Mesenchymal stem cell (in vitro differentiated cells and primary cell): ENCODE measurements around the gene CACNB1.

ENCODE experiments used
- DNase-seq: peaks from one replicate; pipeline ENCODE4 v3.0.0-alpha.2; 2013
- H2AFZ ChIP-seq: one replicate; pipeline ENCODE4 v1.6.1; 2013; ENCODE audit warnings: low read depth, mild to moderate bottlenecking, control low read depth, inconsistent platforms, low read length, moderate library complexity
- H2AK5ac ChIP-seq: 2 replicates; pipeline ENCODE4 v1.6.1; 2013; ENCODE audit warnings: low read length, moderate library complexity, mild to moderate bottlenecking, inconsistent platforms; ENCODE audit not compliant: severe bottlenecking
- H2BK120ac ChIP-seq: one replicate; pipeline ENCODE4 v1.6.1; 2013; ENCODE audit warnings: low read depth, mild to moderate bottlenecking, inconsistent platforms, low read length, moderate library complexity
- H2BK12ac ChIP-seq, 2 experiments: one replicate each; pipeline ENCODE4 v1.6.1; 2013; ENCODE audit warnings: inconsistent platforms in 2 of 2, low read length in 2 of 2, mild to moderate bottlenecking in 2 of 2, moderate library complexity in 2 of 2, control low read depth in 1 of 2
- H2BK15ac ChIP-seq: one replicate; pipeline ENCODE4 v1.6.1; 2013; ENCODE audit warnings: mild to moderate bottlenecking, low read depth, inconsistent platforms; ENCODE audit not compliant: poor library complexity, severe bottlenecking
- H2BK5ac ChIP-seq: 2 replicates; pipeline ENCODE4 v1.6.1; 2013; ENCODE audit warnings: low read depth, mild to moderate bottlenecking, low read length, control low read depth, inconsistent platforms; ENCODE audit not compliant: poor library complexity, severe bottlenecking
- H3K14ac ChIP-seq, 2 experiments: one replicate each; pipeline ENCODE4 v1.6.1; 2013; ENCODE audit warnings: inconsistent platforms in 2 of 2, low read length in 2 of 2, control low read depth in 1 of 2, mild to moderate bottlenecking in 1 of 2, moderate library complexity in 1 of 2
- H3K18ac ChIP-seq, 2 experiments: one replicate each; pipeline ENCODE4 v1.6.1; 2013; ENCODE audit warnings: inconsistent platforms in 2 of 2, low read length in 2 of 2, control low read depth in 1 of 2, low read depth in 1 of 2, mild to moderate bottlenecking in 1 of 2
- H3K23ac ChIP-seq, 2 experiments: one replicate each; pipeline ENCODE4 v1.6.1; 2013; ENCODE audit warnings: inconsistent platforms in 2 of 2, low read length in 2 of 2, mild to moderate bottlenecking in 2 of 2, moderate library complexity in 2 of 2, control low read depth in 1 of 2
- H3K27ac ChIP-seq: 2 replicates; pipeline ENCODE4 v1.5.1; 2013; ENCODE audit warnings: mild to moderate bottlenecking, moderate library complexity, low read length, control low read depth, inconsistent platforms; ENCODE audit not compliant: poor library complexity, severe bottlenecking
- H3K27me3 ChIP-seq, 2 experiments: 2 replicates each; pipeline versions ENCODE4 v1.6.1 to v1.7.0; 2013; ENCODE audit warnings: low read length in 2 of 2, mild to moderate bottlenecking in 2 of 2, moderate library complexity in 2 of 2, control low read depth in 1 of 2, inconsistent platforms in 1 of 2; ENCODE audit not compliant: control insufficient read depth in 1 of 2, insufficient read depth in 1 of 2
- H3K36me3 ChIP-seq, 2 experiments: 2 replicates each; pipeline versions ENCODE4 v1.6.1 to v1.7.0; 2013; ENCODE audit warnings: low read length in 2 of 2, control low read depth in 1 of 2, inconsistent platforms in 1 of 2, low read depth in 1 of 2, mild to moderate bottlenecking in 1 of 2; ENCODE audit not compliant: insufficient read depth in 2 of 2, control insufficient read depth in 1 of 2
- H3K4ac ChIP-seq, 2 experiments: one replicate each; pipeline ENCODE4 v1.6.1; 2013; ENCODE audit warnings: inconsistent platforms in 2 of 2, low read length in 2 of 2, mild to moderate bottlenecking in 2 of 2, moderate library complexity in 2 of 2, control low read depth in 1 of 2, low read depth in 1 of 2
- H3K4me1 ChIP-seq: 2 replicates; pipeline ENCODE4 v1.6.1; 2013; ENCODE audit warnings: low read depth, low read length, control low read depth; ENCODE audit not compliant: control insufficient read depth, insufficient read depth
- H3K4me2 ChIP-seq: 2 replicates; pipeline ENCODE4 v1.6.1; 2013; ENCODE audit warnings: low read length, mild to moderate bottlenecking, inconsistent platforms; ENCODE audit not compliant: poor library complexity, severe bottlenecking
- H3K4me3 ChIP-seq, 2 experiments: 2 replicates each; pipeline versions ENCODE4 v1.5.1 to v1.7.0; 2013; ENCODE audit warnings: low read length in 2 of 2, mild to moderate bottlenecking in 2 of 2, control low read depth in 1 of 2, low read depth in 1 of 2; ENCODE audit not compliant: insufficient read depth in 1 of 2
- H3K79me1 ChIP-seq: replicated peaks from 2 replicates; pipeline ENCODE4 v1.6.1; 2013; ENCODE audit warnings: mild to moderate bottlenecking, control low read depth, low read length, inconsistent platforms; ENCODE audit not compliant: poor library complexity, severe bottlenecking
- H3K9ac ChIP-seq: 2 replicates; pipeline ENCODE4 v1.7.0; 2013; ENCODE audit warnings: mild to moderate bottlenecking, low read length, moderate library complexity
- H3K9me3 ChIP-seq: 2 replicates; pipeline ENCODE4 v1.7.0; 2013; ENCODE audit warnings: mild to moderate bottlenecking, low read length; ENCODE audit not compliant: control insufficient read depth
- H4K8ac ChIP-seq: one replicate; pipeline ENCODE4 v1.6.1; 2013; ENCODE audit warnings: inconsistent platforms, mild to moderate bottlenecking, low read length, moderate library complexity
- H4K91ac ChIP-seq: one replicate; pipeline ENCODE4 v1.6.1; 2013; ENCODE audit warnings: mild to moderate bottlenecking, low read length, inconsistent platforms
- WGBS: methylation state at CpG from one replicate; pipeline ENCODE4 v1.1.7; 2013; ENCODE audit warnings: mixed read lengths; 5-methylcytosine and 5-hydroxymethylcytosine counted together

CACNB1 gene

GRCh38 chr17:39165178-39165840 lies 32.2 kb downstream of the CACNB1 start:
- Histone ChIP-seq H2BK120ac (no peak overlapping the region), H2BK5ac (no peak overlapping the region), H3K18ac (peak overlapping the region in 1 of 2 experiments; percentile 49), H2BK15ac (no peak overlapping the region), H4K91ac (no peak overlapping the region), H3K27me3 (peaks cover 33 to 44% of the 10 kb centered on the region in 2 experiments), H2AK5ac (no peak overlapping the region), H4K8ac (peak overlapping the region; percentile 41), H3K14ac (peak overlapping the region in 1 of 2 experiments; percentile 72), H3K36me3 (no peaks in the 10 kb centered on the region), H3K9ac (peak overlapping the region; percentile 80), H3K4ac (no peak overlapping the region), H3K4me1 (peaks cover 5% of the 10 kb centered on the region), H3K27ac (no peak overlapping the region), H3K4me2 (peak overlapping the region; percentile 85), H2BK12ac (no peak overlapping the region), H3K4me3 (peak overlapping the region; percentile 54 to 77), H3K9me3 (no peaks in the 10 kb centered on the region), H3K23ac (no peak overlapping the region), H2AFZ (no peak overlapping the region), H3K79me1 (no peaks in the 10 kb centered on the region)
- WGBS = 7% methylated on average over 51 of the region's 51 CpGs
- DNase-seq = no peak

GRCh38 chr17:39164675-39165143 lies 32.8 kb downstream of the CACNB1 start:
- H3K27me3 ChIP-seq = peaks cover 33 to 40% of the 10 kb centered on the region in 2 experiments
- H3K9ac ChIP-seq = peak overlapping the region; percentile 80
- DNase-seq = peak; percentile 95
- H3K4me1 ChIP-seq = peaks cover 5% of the 10 kb centered on the region
- H2AFZ ChIP-seq = peak overlapping the region; percentile 69
- peak overlapping the region; percentile 85 for H3K4me2 ChIP-seq
- H4K8ac ChIP-seq = peak overlapping the region; percentile 41
- WGBS = under 1% methylated on average over 15 of the region's 15 CpGs
- H3K4me3 ChIP-seq = peak overlapping the region; percentile 54 to 77
- H2BK5ac ChIP-seq = no peak overlapping the region
- no peaks in the 10 kb centered on the region for H3K36me3 ChIP-seq
- no peak overlapping the region for H3K4ac ChIP-seq
- no peak overlapping the region for H2BK12ac ChIP-seq
- H3K23ac ChIP-seq = no peak overlapping the region
- no peaks in the 10 kb centered on the region for H3K79me1 ChIP-seq
- no peak overlapping the region for H3K27ac ChIP-seq
- no peak overlapping the region for H2AK5ac ChIP-seq
- H3K14ac ChIP-seq = peak overlapping the region in 1 of 2 experiments; percentile 72
- no peak overlapping the region for H2BK120ac ChIP-seq
- no peak overlapping the region for H4K91ac ChIP-seq
- H2BK15ac ChIP-seq = no peak overlapping the region
- no peaks in the 10 kb centered on the region for H3K9me3 ChIP-seq
- H3K18ac ChIP-seq = peak overlapping the region in 1 of 2 experiments; percentile 49

GRCh38 chr17:39161962-39162361 lies 35.5 kb downstream of the CACNB1 start:
- no peak overlapping the region for H3K4ac ChIP-seq
- no peak overlapping the region for H3K14ac ChIP-seq
- no peak overlapping the region for H2AK5ac ChIP-seq
- H3K23ac ChIP-seq = no peak overlapping the region
- no peak overlapping the region for H3K9ac ChIP-seq
- H3K36me3 ChIP-seq = no peaks in the 10 kb centered on the region
- peaks cover 5% of the 10 kb centered on the region for H3K4me1 ChIP-seq
- H3K4me3 ChIP-seq = no peak overlapping the region
- no peak overlapping the region for H2BK5ac ChIP-seq
- no peak overlapping the region for H3K27ac ChIP-seq
- H3K9me3 ChIP-seq = no peaks in the 10 kb centered on the region
- no peak overlapping the region for H2BK120ac ChIP-seq
- H2AFZ ChIP-seq = no peak overlapping the region
- H3K27me3 ChIP-seq = peaks cover 29 to 31% of the 10 kb centered on the region in 2 experiments
- H2BK15ac ChIP-seq = no peak overlapping the region
- H3K4me2 ChIP-seq = no peak overlapping the region
- no peaks in the 10 kb centered on the region for H3K79me1 ChIP-seq
- 85% methylated on average over 1 of the region's 2 CpGs for WGBS
- H2BK12ac ChIP-seq = no peak overlapping the region
- DNase-seq = no peak
- no peak overlapping the region for H3K18ac ChIP-seq
- no peak overlapping the region for H4K8ac ChIP-seq
- no peak overlapping the region for H4K91ac ChIP-seq

- H3K18ac ChIP-seq = no peak overlapping the region
- no peak overlapping the region for H3K23ac ChIP-seq
- H2BK12ac ChIP-seq = no peak overlapping the region
- no peak overlapping the region for H3K4ac ChIP-seq
- no peak overlapping the region for H3K14ac ChIP-seq
- no peak overlapping the region for H3K27ac ChIP-seq
- H2BK15ac ChIP-seq = no peak overlapping the region
- H2BK120ac ChIP-seq = no peak overlapping the region
- H2AK5ac ChIP-seq = no peak overlapping the region
- no peaks in the 10 kb centered on the region for H3K9me3 ChIP-seq
- WGBS = 100% methylated on average over 2 of the region's 2 CpGs
- peaks cover 7% of the 10 kb centered on the region for H3K4me1 ChIP-seq
- H4K91ac ChIP-seq = no peak overlapping the region
- H3K4me2 ChIP-seq = no peak overlapping the region
- no peak overlapping the region for H3K9ac ChIP-seq
- H3K4me3 ChIP-seq = no peak overlapping the region
- H4K8ac ChIP-seq = no peak overlapping the region
- no peak overlapping the region for H2BK5ac ChIP-seq
- no peak overlapping the region for H2AFZ ChIP-seq
- no peak for DNase-seq
- H3K36me3 ChIP-seq = no peaks in the 10 kb centered on the region
- H3K79me1 ChIP-seq = no peaks in the 10 kb centered on the region
- H3K27me3 ChIP-seq = peaks cover 15 to 19% of the 10 kb centered on the region in 2 experiments
Observed at GRCh38 chr17:39158623-39159022, 38.8 kb downstream of the CACNB1 start.
